GM18861 (cell line): ENCODE measurements around the gene CES3.
"Not testable (repeated sequence)": the region's sequence is repeated elsewhere in the genome, so short reads cannot be mapped to it uniquely, and the experiment has no call there.

ENCODE experiments used
- ATAC-seq: cut with Tn5 transposase; IDR thresholded peaks from one replicate; pipeline ENCODE4 v1.9.1; 2021; ENCODE audit not compliant: unreplicated experiment

The CES3 gene

GRCh38 chr16:66964049-66964448 lies 3.0 kb downstream of the CES3 start:
- no peak for ATAC-seq

GRCh38 chr16:66968847-66969246 lies 7.8 kb downstream of the CES3 start:
- ATAC-seq: no peak

GRCh38 chr16:66970775-66971720 lies 10.0 kb downstream of the CES3 start:
- no peak for ATAC-seq

- ATAC-seq: no peak
Observed at GRCh38 chr16:66972983-66973382, 11.9 kb downstream of the CES3 start.

GRCh38 chr16:66973716-66974115 lies 12.7 kb downstream of the CES3 start:
- no peak for ATAC-seq

GRCh38 chr16:66974156-66974931 lies 13.3 kb downstream of the CES3 start:
- ATAC-seq: not testable (repeated sequence)

- not testable (repeated sequence) for ATAC-seq
Observed at GRCh38 chr16:66974932-66975246, 13.8 kb downstream of the CES3 start.

GRCh38 chr16:66975302-66975893 lies 14.3 kb downstream of the CES3 start:
- ATAC-seq: no peak

- no peak for ATAC-seq
Observed at GRCh38 chr16:66976746-66977145, 15.7 kb downstream of the CES3 start.

GRCh38 chr16:66977341-66978113 lies 16.5 kb downstream of the CES3 start:
- ATAC-seq: peak; percentile 76

GRCh38 chr16:66979011-66979717 lies 18.1 kb downstream of the CES3 start:
- no peak for ATAC-seq

- no peak for ATAC-seq
Observed at GRCh38 chr16:66983033-66983432, 22.0 kb downstream of the CES3 start.

- ATAC-seq: no peak
Observed at GRCh38 chr16:66984892-66985311, 23.8 kb downstream of the CES3 start.

- ATAC-seq: no peak
Observed at GRCh38 chr16:66986559-66986958, 25.5 kb downstream of the CES3 start.

GRCh38 chr16:66988197-66988788 lies 27.2 kb downstream of the CES3 start, which contains the start of gene CES4A:
Gene CES4A, plus strand, starts transcription at chr16:66988589. Its CDS starts 184 bp downstream, at chr16:66988773.
- no peak for ATAC-seq

GRCh38 chr16:66991545-66992077 lies 30.5 kb downstream of the CES3 start:
- no peak for ATAC-seq

- ATAC-seq: not testable (repeated sequence)
Observed at GRCh38 chr16:66993558-66993957, 32.5 kb downstream of the CES3 start.

- ATAC-seq: no peak
Observed at GRCh38 chr16:66996324-66996982, 35.4 kb downstream of the CES3 start.

- ATAC-seq: no peak
Observed at GRCh38 chr16:66996983-66997358, 35.9 kb downstream of the CES3 start.
